ENCODE measurements around the gene FOXD4L4. TPM values are rescaled to one million over a fixed set of nuclear protein-coding genes. Genes with fewer than 3 reads are reported as not detected.
"Not testable (repeated sequence)": the region's sequence is repeated elsewhere in the genome, so short reads cannot be mapped to it uniquely, and the experiment has no call there.

The FOXD4L4 gene
- total RNA-seq: under 1 TPM; 0.47 to 0.69 TPM
- polyA plus RNA-seq: not detected

DNA sequence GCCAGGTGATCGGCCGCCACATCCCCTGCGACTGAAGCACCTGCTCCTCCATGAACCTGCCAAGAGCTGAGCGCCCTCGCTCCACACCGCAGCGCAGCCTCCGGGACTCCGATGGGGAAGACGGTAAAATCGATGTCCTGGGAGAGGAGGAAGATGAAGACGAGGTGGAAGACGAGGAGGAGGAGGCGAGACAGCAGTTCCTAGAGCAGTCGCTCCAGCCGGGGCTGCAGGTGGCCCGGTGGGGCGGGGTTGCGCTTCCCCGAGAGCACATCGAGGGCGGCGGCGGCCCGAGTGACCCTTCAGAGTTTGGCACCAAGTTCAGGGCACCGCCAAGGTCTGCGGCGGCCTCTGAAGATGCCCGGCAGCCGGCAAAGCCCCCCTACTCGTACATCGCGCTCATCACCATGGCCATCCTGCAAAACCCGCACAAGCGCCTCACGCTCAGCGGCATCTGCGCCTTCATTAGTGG lies at the start of gene FOXD4L4:
TSS of gene FOXD4L4 (plus strand) at position 51 of the 469 bp plus-strand sequence. CDS start at position 51, 0 bp downstream.
- H3K9me3 Mint-ChIP-seq; H3K4me1 ChIP-seq (ENCODE audit: insufficient read depth, low read length); intact Hi-C loops (cut with micrococcal nuclease); DNase-seq; H3K27ac Mint-ChIP-seq; H3K27me3 Mint-ChIP-seq; H3K36me3 Mint-ChIP-seq; CTCF ChIA-PET (ENCODE audit: partially characterized antibody); H3K27ac ChIP-seq (ENCODE audit: low read depth, low read length); H3K27me3 ChIP-seq (ENCODE audit: insufficient read depth, low read length); H3K9me3 ChIP-seq (ENCODE audit: control insufficient read depth in 1 of 2, low read length in 2 of 2); H3K4me3 ChIP-seq (ENCODE audit: low read length in 2 of 2); POLR2A ChIA-PET (ENCODE audit: partially characterized antibody); H3K36me3 ChIP-seq (ENCODE audit: insufficient read depth, low read length); H3K4me1 Mint-ChIP-seq: not testable (repeated sequence)
- H3K4me3 Mint-ChIP-seq: peak within 1 kb of the TSS in 2 of 8 donors; percentile 35 to 44

DNA sequence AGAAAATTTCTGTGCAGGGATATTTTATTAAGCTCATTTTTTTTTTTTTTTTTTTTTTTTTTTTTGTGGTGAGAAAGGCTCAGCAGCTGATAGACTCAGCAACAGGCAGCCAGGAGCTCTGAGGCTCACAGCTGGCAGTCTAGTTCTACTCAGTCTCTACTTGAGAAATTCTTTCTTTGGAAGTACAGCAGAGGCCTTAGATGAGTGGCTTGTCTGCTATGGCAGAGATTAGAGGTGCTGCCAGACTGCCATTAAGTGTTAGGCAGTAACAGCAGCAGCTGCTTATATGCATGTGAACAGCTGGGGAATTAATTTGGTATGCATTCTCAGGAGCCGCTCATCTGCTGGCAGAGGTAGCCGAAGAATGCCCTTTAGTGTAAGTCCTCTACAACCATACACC lies 33.4 kb upstream of the FOXD4L4 start:
- H3K27ac Mint-ChIP-seq; H3K4me3 ChIP-seq (ENCODE audit: low read length in 2 of 2); intact Hi-C loops (cut with micrococcal nuclease); H3K9me3 Mint-ChIP-seq; H3K4me3 Mint-ChIP-seq; POLR2A ChIA-PET (ENCODE audit: partially characterized antibody); H3K36me3 Mint-ChIP-seq; H3K4me1 Mint-ChIP-seq; CTCF ChIA-PET (ENCODE audit: partially characterized antibody); H3K27me3 ChIP-seq (ENCODE audit: insufficient read depth, low read length); H3K27ac ChIP-seq (ENCODE audit: low read depth, low read length); DNase-seq; H3K27me3 Mint-ChIP-seq; H3K36me3 ChIP-seq (ENCODE audit: insufficient read depth, low read length); H3K9me3 ChIP-seq (ENCODE audit: control insufficient read depth in 1 of 2, low read length in 2 of 2); H3K4me1 ChIP-seq (ENCODE audit: insufficient read depth, low read length): not testable (repeated sequence)

DNA sequence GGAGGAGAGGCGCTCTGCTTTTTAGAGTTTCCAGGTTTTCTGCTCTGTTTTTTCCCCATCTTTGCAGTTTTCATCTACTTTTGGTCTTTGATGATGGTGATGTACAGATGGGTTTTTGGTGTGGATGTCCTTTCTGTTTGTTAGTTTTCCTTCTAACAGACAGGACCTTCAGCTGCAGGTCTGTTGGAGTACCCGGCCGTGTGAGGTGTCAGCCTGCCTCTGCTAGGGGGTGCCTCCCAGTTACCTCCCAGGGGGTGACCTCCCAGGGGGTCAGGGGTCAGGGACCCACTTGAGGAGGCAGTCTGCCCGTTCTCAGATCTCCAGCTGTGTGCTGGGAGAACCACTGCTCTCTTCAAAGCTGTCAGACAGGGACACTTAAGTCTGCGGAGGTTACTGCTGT lies 22.5 kb upstream of the FOXD4L4 start:
- CTCF ChIA-PET (ENCODE audit: partially characterized antibody); H3K4me1 Mint-ChIP-seq; H3K27ac Mint-ChIP-seq; H3K9me3 ChIP-seq (ENCODE audit: control insufficient read depth in 1 of 2, low read length in 2 of 2); H3K27me3 Mint-ChIP-seq; POLR2A ChIA-PET (ENCODE audit: partially characterized antibody); H3K36me3 Mint-ChIP-seq; H3K27me3 ChIP-seq (ENCODE audit: insufficient read depth, low read length); H3K4me1 ChIP-seq (ENCODE audit: insufficient read depth, low read length); intact Hi-C loops (cut with micrococcal nuclease); H3K4me3 Mint-ChIP-seq; H3K27ac ChIP-seq (ENCODE audit: low read depth, low read length); DNase-seq; H3K9me3 Mint-ChIP-seq; H3K4me3 ChIP-seq (ENCODE audit: low read length in 2 of 2); H3K36me3 ChIP-seq (ENCODE audit: insufficient read depth, low read length): not testable (repeated sequence)

DNA sequence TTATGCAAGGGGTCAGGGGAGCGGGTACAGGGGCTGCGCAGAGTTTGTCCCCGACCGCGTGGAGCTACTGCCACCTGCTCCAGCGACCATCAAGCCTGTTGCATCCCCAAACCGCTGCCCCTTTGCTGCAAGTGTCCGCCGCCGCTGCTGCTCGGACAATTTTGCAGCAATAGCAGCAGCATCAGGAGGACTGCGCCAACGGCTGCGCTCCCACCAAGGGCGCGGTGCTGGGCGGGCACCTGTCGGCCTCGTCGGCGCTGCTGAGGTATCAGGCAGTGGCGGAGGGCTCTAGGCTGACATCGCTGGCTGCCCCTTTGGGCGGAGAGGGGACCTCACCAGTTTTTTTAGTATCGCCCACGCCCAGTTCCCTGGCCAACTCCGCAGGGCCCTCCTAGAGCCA lies 1.2 kb downstream of the FOXD4L4 start:
- H3K4me1 Mint-ChIP-seq; H3K4me1 ChIP-seq (ENCODE audit: insufficient read depth, low read length); H3K27ac Mint-ChIP-seq; H3K9me3 ChIP-seq (ENCODE audit: control insufficient read depth in 1 of 2, low read length in 2 of 2); intact Hi-C loops (cut with micrococcal nuclease); H3K9me3 Mint-ChIP-seq; POLR2A ChIA-PET (ENCODE audit: partially characterized antibody); CTCF ChIA-PET (ENCODE audit: partially characterized antibody); H3K27me3 Mint-ChIP-seq; H3K36me3 Mint-ChIP-seq; H3K36me3 ChIP-seq (ENCODE audit: insufficient read depth, low read length); H3K27me3 ChIP-seq (ENCODE audit: insufficient read depth, low read length); H3K27ac ChIP-seq (ENCODE audit: low read depth, low read length); DNase-seq; H3K4me3 ChIP-seq (ENCODE audit: low read length in 2 of 2); H3K4me3 Mint-ChIP-seq: not testable (repeated sequence)

Other genes starting within 250 kb of the FOXD4L4 start
- 10 to 100 TPM; 53.3 to 56.0 TPM for gene ZNG1E, start 61.2 kb upstream of the FOXD4L4 start, total RNA-seq
- gene ZNG1E, start 61.2 kb upstream of the FOXD4L4 start, polyA plus RNA-seq: 10 to 100 TPM; 11.9 to 22.5 TPM